ENCODE results near the gene ECHDC3. TPM values are rescaled to one million over a fixed set of nuclear protein-coding genes. Genes with fewer than 3 reads are reported as not detected.

Gene ECHDC3
- total RNA-seq, 1 experiment from 2014 or later = 8.9 TPM

- Histone ChIP-seq H3K4me3 (ENCODE audit: low read depth, low read length, poor library complexity, severe bottlenecking) (no peak overlapping the region), H3K27me3 (replicated peaks; ENCODE audit: insufficient read depth, low read depth, low read length, poor library complexity) (no peaks in the 10 kb centered on the region), H3K27ac (ENCODE audit: low read depth, low read length, poor library complexity, severe bottlenecking) (no peak overlapping the region), H3K4me1 (ENCODE audit: insufficient read depth, low read length, poor library complexity, severe bottlenecking) (no peaks in the 10 kb centered on the region), H3K36me3 (ENCODE audit: insufficient read depth, low read length, poor library complexity, severe bottlenecking) (peaks cover 5% of the 10 kb centered on the region), H3K9me3 (ENCODE audit: low read depth, low read length, poor library complexity, severe bottlenecking) (no peaks in the 10 kb centered on the region)
- POLR2A ChIA-PET (ENCODE audit: low non-redundant PET) = no interaction called here
- CTCF ChIA-PET = no interaction called here
- no peak for DNase-seq (ENCODE audit: low spot score)
- no peak for TF ChIP-seq EZH2 (IDR thresholded peaks at IDR 0.05; ENCODE audit: borderline replicate concordance, low read depth, low read length, poor library complexity, severe bottlenecking)
- TF ChIP-seq, protein P1, sequence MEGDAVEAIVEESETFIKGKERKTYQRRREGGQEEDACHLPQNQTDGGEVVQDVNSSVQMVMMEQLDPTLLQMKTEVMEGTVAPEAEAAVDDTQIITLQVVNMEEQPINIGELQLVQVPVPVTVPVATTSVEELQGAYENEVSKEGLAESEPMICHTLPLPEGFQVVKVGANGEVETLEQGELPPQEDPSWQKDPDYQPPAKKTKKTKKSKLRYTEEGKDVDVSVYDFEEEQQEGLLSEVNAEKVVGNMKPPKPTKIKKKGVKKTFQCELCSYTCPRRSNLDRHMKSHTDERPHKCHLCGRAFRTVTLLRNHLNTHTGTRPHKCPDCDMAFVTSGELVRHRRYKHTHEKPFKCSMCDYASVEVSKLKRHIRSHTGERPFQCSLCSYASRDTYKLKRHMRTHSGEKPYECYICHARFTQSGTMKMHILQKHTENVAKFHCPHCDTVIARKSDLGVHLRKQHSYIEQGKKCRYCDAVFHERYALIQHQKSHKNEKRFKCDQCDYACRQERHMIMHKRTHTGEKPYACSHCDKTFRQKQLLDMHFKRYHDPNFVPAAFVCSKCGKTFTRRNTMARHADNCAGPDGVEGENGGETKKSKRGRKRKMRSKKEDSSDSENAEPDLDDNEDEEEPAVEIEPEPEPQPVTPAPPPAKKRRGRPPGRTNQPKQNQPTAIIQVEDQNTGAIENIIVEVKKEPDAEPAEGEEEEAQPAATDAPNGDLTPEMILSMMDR (conservative IDR thresholded peaks at IDR 0.05; ENCODE audit: low read depth, low read length) = no peak
- intact Hi-C loops (cut with micrococcal nuclease; ENCODE audit: unreplicated experiment) = no loop called here
- BruUV-seq (replicated peaks) = no TSS peak
These were observed 6.7 kb downstream of the ECHDC3 start for GRCh38 chr10:11748866-11749265.

- TF ChIP-seq, protein P1 (conservative IDR thresholded peaks at IDR 0.05; ENCODE audit: low read depth, low read length) = no peak
- no peak for TF ChIP-seq EZH2 (IDR thresholded peaks at IDR 0.05; ENCODE audit: borderline replicate concordance, low read depth, low read length, poor library complexity, severe bottlenecking)
- CTCF ChIA-PET = no interaction called here
- no peak for DNase-seq (ENCODE audit: low spot score)
- POLR2A ChIA-PET (ENCODE audit: low non-redundant PET) = no interaction called here
- H3K27me3 ChIP-seq (replicated peaks; ENCODE audit: insufficient read depth, low read depth, low read length, poor library complexity) = no peaks in the 10 kb centered on the region
- no peaks in the 10 kb centered on the region for H3K4me1 ChIP-seq (ENCODE audit: insufficient read depth, low read length, poor library complexity, severe bottlenecking)
- intact Hi-C loops (cut with micrococcal nuclease; ENCODE audit: unreplicated experiment) = no loop called here
- no peak overlapping the region for H3K4me3 ChIP-seq (ENCODE audit: low read depth, low read length, poor library complexity, severe bottlenecking)
- H3K9me3 ChIP-seq (ENCODE audit: low read depth, low read length, poor library complexity, severe bottlenecking) = no peaks in the 10 kb centered on the region
- BruUV-seq (replicated peaks) = no TSS peak
- peaks cover 5% of the 10 kb centered on the region for H3K36me3 ChIP-seq (ENCODE audit: insufficient read depth, low read length, poor library complexity, severe bottlenecking)
- H3K27ac ChIP-seq (ENCODE audit: low read depth, low read length, poor library complexity, severe bottlenecking) = no peak overlapping the region
These were observed 8.2 kb downstream of the ECHDC3 start for GRCh38 chr10:11750420-11750819.

DNA sequence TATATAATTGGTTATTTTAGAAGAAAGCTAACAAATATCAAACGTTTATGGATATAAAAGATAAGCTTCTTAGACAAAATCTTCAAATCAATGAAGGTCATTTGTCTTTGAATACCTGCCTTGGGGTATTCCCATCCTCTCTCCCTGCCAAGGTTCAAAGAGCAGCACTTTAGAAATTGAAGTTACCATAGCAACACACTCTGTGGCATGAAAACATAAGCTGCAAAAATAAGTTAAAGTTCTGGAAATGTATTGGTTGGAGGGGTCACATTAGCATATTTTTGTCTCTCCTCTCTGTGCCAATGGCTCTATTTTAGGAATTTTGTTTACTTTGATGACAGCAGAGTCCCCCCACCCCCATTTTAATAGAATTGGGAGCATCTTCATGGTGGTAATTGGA is 12.0 kb downstream of the ECHDC3 start:
- no peak overlapping the region for H3K4me3 ChIP-seq (ENCODE audit: low read depth, low read length, poor library complexity, severe bottlenecking)
- H3K27ac ChIP-seq (ENCODE audit: low read depth, low read length, poor library complexity, severe bottlenecking) = no peak overlapping the region
- DNase-seq (ENCODE audit: low spot score) = no peak
- BruUV-seq (replicated peaks) = no TSS peak
- peaks cover 5% of the 10 kb centered on the region for H3K36me3 ChIP-seq (ENCODE audit: insufficient read depth, low read length, poor library complexity, severe bottlenecking)
- peaks cover 13% of the 10 kb centered on the region for H3K4me1 ChIP-seq (ENCODE audit: insufficient read depth, low read length, poor library complexity, severe bottlenecking)
- intact Hi-C loops (cut with micrococcal nuclease; ENCODE audit: unreplicated experiment) = no loop called here
- TF ChIP-seq, protein P1 (conservative IDR thresholded peaks at IDR 0.05; ENCODE audit: low read depth, low read length) = no peak
- no peak for TF ChIP-seq EZH2 (IDR thresholded peaks at IDR 0.05; ENCODE audit: borderline replicate concordance, low read depth, low read length, poor library complexity, severe bottlenecking)
- H3K27me3 ChIP-seq (replicated peaks; ENCODE audit: insufficient read depth, low read depth, low read length, poor library complexity) = no peaks in the 10 kb centered on the region
- H3K9me3 ChIP-seq (ENCODE audit: low read depth, low read length, poor library complexity, severe bottlenecking) = no peaks in the 10 kb centered on the region
- ChIA-PET POLR2A (ENCODE audit: low non-redundant PET) (no interaction called here), CTCF (interaction anchor here (0.6 kb wide), 1 partner anchor 57 kb away, joined by 6 read pairs; no protein-coding TSS in a partner anchor)
